Measurements from ENCODE around the gene GABARAPL1. TPM values are rescaled to one million over a fixed set of nuclear protein-coding genes. Genes with fewer than 3 reads are reported as not detected.
A peak's percentile ranks its signal among the peaks of the same experiment; 100 is the strongest.

GABARAPL1 gene
- total and polyA plus RNA-seq, 11 donors: 126 to 790 (median 280) TPM

- no peak for TF ChIP-seq CTCF (IDR thresholded peaks at IDR 0.05)
- TF ChIP-seq POLR2A (IDR thresholded peaks at IDR 0.05): no peak
- 82 to 85% (median 83%) methylated on average over 5 of the region's 5 CpGs for WGBS, 4 donors
- peaks cover 0 to 28% (median 0%) of the 10 kb centered on the region in 9 donors for H3K27me3 ChIP-seq
- no peak for DNase-seq
- H3K4me3 ChIP-seq: no peak overlapping the region
- H3K9me3 ChIP-seq: no peaks in the 10 kb centered on the region
- peak in 1 of 4 donors; percentile 24 for ATAC-seq
- H3K36me3 ChIP-seq: no peaks in the 10 kb centered on the region
- H3K27ac ChIP-seq: no peak overlapping the region
- intact Hi-C loops (cut with DNase I): no loop called here
- H3K4me1 ChIP-seq: peaks cover 0 to 10% (median 0%) of the 10 kb centered on the region in 12 donors
Observed at GRCh38 chr12:10175846-10176636, 36.6 kb upstream of the GABARAPL1 start.

DNA sequence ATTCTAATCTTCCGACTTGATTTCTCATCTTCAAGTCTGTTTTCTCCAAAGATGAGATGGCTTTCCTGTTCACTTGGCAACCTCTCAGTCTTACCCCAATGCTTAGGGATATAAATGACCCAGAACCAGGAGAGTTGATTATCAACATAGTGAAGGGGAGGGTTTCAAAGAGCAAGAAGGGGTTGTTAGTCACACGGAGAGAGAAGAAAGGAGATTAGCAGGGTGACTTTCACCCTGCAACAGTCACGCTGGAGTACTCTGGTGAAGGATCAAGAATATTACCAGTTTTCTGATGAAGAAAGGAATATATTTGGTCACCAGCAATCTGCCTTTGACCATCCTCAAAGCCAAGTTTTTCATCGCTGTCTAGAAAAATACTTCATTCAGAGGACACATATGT lies 33.9 kb upstream of the GABARAPL1 start, which contains the start of gene TMEM52B:
TMEM52B (plus strand) TSS at position 212 of the 400 bp plus-strand sequence. CDS start 543 bp downstream, outside the sequence.
- ATAC-seq: no peak
- Histone ChIP-seq H3K4me1 (no peaks in the 10 kb centered on the region), H3K27ac (no peak within 1 kb of the TSS), H3K9me3 (no peaks in the 10 kb centered on the region), H3K27me3 (peaks cover 0 to 28% (median 0%) of the 10 kb centered on the region in 9 donors), H3K36me3 (no peaks in the 10 kb centered on the region), H3K4me3 (no peak within 1 kb of the TSS)
- WGBS, 4 donors: 63 to 70% (median 68%) methylated on average over 4 of the region's 4 CpGs
- TF ChIP-seq CTCF (IDR thresholded peaks at IDR 0.05): no peak
- TF ChIP-seq POLR2A (IDR thresholded peaks at IDR 0.05): no peak
- DNase-seq: no peak
- intact Hi-C loops (cut with DNase I): no loop called here

DNA sequence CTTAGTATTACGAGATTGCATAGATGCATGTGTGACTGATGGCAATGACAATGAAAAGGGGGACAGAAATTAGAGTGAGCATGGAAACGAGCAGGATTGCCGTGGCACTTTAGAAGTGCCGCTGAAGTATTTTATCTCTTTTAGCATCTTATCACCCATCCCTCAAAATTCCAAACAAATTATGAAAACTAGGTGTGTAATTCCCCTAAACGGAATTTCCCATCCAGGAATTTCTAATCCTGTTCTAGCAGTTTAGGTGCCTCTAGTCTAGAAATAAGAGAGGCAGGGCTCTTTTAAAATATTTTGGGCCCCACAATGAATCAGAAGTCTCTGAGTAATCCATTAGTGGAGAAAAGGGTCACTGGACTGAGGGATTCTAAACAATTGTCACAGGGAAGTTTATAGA lies 32.9 kb upstream of the GABARAPL1 start:
- WGBS, 4 donors: 55 to 63% (median 55%) methylated on average over 5 of the region's 5 CpGs
- ATAC-seq: no peak
- no peaks in the 10 kb centered on the region for H3K9me3 ChIP-seq

More for the DNA sequence above, 32.9 kb upstream of the GABARAPL1 start:
- peaks cover 0 to 6% (median 0%) of the 10 kb centered on the region in 12 donors for H3K4me1 ChIP-seq
- H3K36me3 ChIP-seq: no peaks in the 10 kb centered on the region
- no peak for DNase-seq
- peaks cover 0 to 29% (median 0%) of the 10 kb centered on the region in 9 donors for H3K27me3 ChIP-seq
- intact Hi-C loops (cut with DNase I): no loop called here
- no peak overlapping the region for H3K27ac ChIP-seq
- no peak overlapping the region for H3K4me3 ChIP-seq
- no peak for TF ChIP-seq POLR2A (IDR thresholded peaks at IDR 0.05)
- TF ChIP-seq CTCF (IDR thresholded peaks at IDR 0.05): no peak

Measured in heart left ventricle (tissue), 16 donors.